Lung (tissue), 12 donors: ENCODE results near the gene MARF1. TPM values are rescaled to one million over a fixed set of nuclear protein-coding genes. Genes with fewer than 3 reads are reported as not detected.

Source experiments
- ATAC-seq: fragments of 200-7000 bp; cut with Tn5 transposase; one replicate; pipeline ENCODE4 v1.9.1; 2020; ENCODE audit warnings: moderate number of reproducible peaks; ENCODE audit not compliant: insufficient read depth, low FRiP score
- DNase-seq, 3 donors: peaks; one replicate each; pipeline ENCODE4 v3.0.0-alpha.2; 2013 to 2017
- H3K27ac ChIP-seq, 2 donors: one replicate each; pipeline ENCODE4 v1.5.1; 2013; ENCODE audit warnings: mild to moderate bottlenecking in 2 of 2, moderate library complexity in 2 of 2, control low read depth in 1 of 2, inconsistent platforms in 1 of 2, low read depth in 1 of 2, low read length in 1 of 2
- H3K27me3 ChIP-seq, 3 donors: one replicate each; pipeline ENCODE4 v1.5.1; 2013; ENCODE audit warnings: low read length in 2 of 3; ENCODE audit not compliant: control insufficient read depth in 3 of 3, insufficient read depth in 3 of 3
- H3K36me3 ChIP-seq, 4 donors: one replicate each; pipeline ENCODE4 v1.5.1; 2013; ENCODE audit warnings: low read length in 4 of 4, mild to moderate bottlenecking in 1 of 4, moderate library complexity in 1 of 4; ENCODE audit not compliant: control insufficient read depth in 4 of 4, insufficient read depth in 4 of 4
- H3K4me1 ChIP-seq, 5 donors: one replicate each; pipeline ENCODE4 v1.5.1; 2013; ENCODE audit warnings: low read length in 5 of 5, mild to moderate bottlenecking in 2 of 5, moderate library complexity in 1 of 5; ENCODE audit not compliant: control insufficient read depth in 5 of 5, insufficient read depth in 5 of 5
- H3K4me3 ChIP-seq: one replicate; pipeline ENCODE4 v1.5.1; 2013; ENCODE audit warnings: mild to moderate bottlenecking, control low read depth, moderate library complexity
- H3K9ac ChIP-seq, 2 donors: one replicate each; pipeline ENCODE4 v1.5.1; 2013; ENCODE audit warnings: low read length in 2 of 2, control low read depth in 1 of 2; ENCODE audit not compliant: insufficient read depth in 1 of 2
- H3K9me3 ChIP-seq, 4 donors: one replicate each; pipeline ENCODE4 v1.5.1; 2013; ENCODE audit warnings: low read length in 3 of 4, mild to moderate bottlenecking in 1 of 4, moderate library complexity in 1 of 4; ENCODE audit not compliant: control insufficient read depth in 4 of 4, insufficient read depth in 3 of 4
- CTCF ChIP-seq: IDR thresholded peaks from 2 replicates; pipeline ENCODE4 v1.5.1; 2012; ENCODE audit warnings: mild to moderate bottlenecking; ENCODE audit errors: control extremely low read depth, extremely low read depth
- WGBS, 2 donors: extraction: QIAGEN DNeasy Blood & Tissue Kit; methylation state at CpG; one replicate each; pipeline ENCODE4 v1.1.7; 2013; 5-methylcytosine and 5-hydroxymethylcytosine counted together
- polyA plus RNA-seq, 2 donors: library from polyadenylated mRNA; stranded (reverse); fragments of 200-250 nt; gene quantifications; one replicate each; pipeline ENCODE4 v1.2.1, GENCODE V29; 2013
- total RNA-seq, 2 donors: library from RNA; depleted of rRNA in 1 of 2; stranded (reverse); fragments of >200 nt in 1 of 2; gene quantifications; one replicate each; pipeline ENCODE4 v1.2.1, GENCODE V29; 2014 to 2021
- donor health status: control.
- donor health status: control.
- donor health status: Bipolar disorder and iron deficiency.
- donor health status: healthy.
- donor health status: DM: yes; HTN: yes; CAD: no.

Gene MARF1
- total and polyA plus RNA-seq, 4 donors, result 18.0 to 72.1 (median 41.9) TPM

GRCh38 chr16:15581127-15581815 lies 61.7 kb downstream of the MARF1 start:
- peak overlapping the region in 1 of 2 donors; percentile 64 for H3K27ac ChIP-seq
- no peak overlapping the region for H3K9ac ChIP-seq
- H3K9me3 ChIP-seq, result peaks cover 0 to 2% (median 0%) of the 10 kb centered on the region in 4 donors
- no peak for TF ChIP-seq CTCF
- H3K4me3 ChIP-seq, result no peak overlapping the region
- H3K36me3 ChIP-seq, result peaks cover 0 to 21% (median 10%) of the 10 kb centered on the region in 4 donors
- no peaks in the 10 kb centered on the region for H3K27me3 ChIP-seq
- WGBS, 2 donors, result 79 to 82% methylated on average over 10 of the region's 10 CpGs
- DNase-seq (peak in 1 of 3 donors; percentile 11), ATAC-seq (no peak)
- H3K4me1 ChIP-seq, result peaks cover 0 to 1% (median 0%) of the 10 kb centered on the region in 5 donors

- TF ChIP-seq CTCF, result no peak
- H3K36me3 ChIP-seq, result peaks cover 0 to 13% (median 5%) of the 10 kb centered on the region in 4 donors
- ATAC-seq, result no peak
- H3K4me3 ChIP-seq, result no peak overlapping the region
- no peak overlapping the region for H3K27ac ChIP-seq
- H3K4me1 ChIP-seq, result peaks cover 0 to 3% (median 0%) of the 10 kb centered on the region in 5 donors
- no peaks in the 10 kb centered on the region for H3K27me3 ChIP-seq
- no peak overlapping the region for H3K9ac ChIP-seq
- H3K9me3 ChIP-seq, result peaks cover 0 to 2% (median 0%) of the 10 kb centered on the region in 4 donors
- WGBS, 2 donors, result 92 to 99% methylated on average over 4 of the region's 4 CpGs
- no peak for DNase-seq
Observed at GRCh38 chr16:15578824-15579223, 64.1 kb downstream of the MARF1 start.

- peaks cover 0 to 2% (median 0%) of the 10 kb centered on the region in 4 donors for H3K9me3 ChIP-seq
- no peak for TF ChIP-seq CTCF
- H3K4me3 ChIP-seq, result no peak overlapping the region
- peaks cover 0 to 12% (median 3%) of the 10 kb centered on the region in 5 donors for H3K4me1 ChIP-seq
- no peaks in the 10 kb centered on the region for H3K27me3 ChIP-seq
- WGBS, 2 donors, result 94% methylated on average over 20 of the region's 20 CpGs
- peaks cover 0 to 10% (median 2%) of the 10 kb centered on the region in 4 donors for H3K36me3 ChIP-seq
- no peak overlapping the region for H3K27ac ChIP-seq
- ATAC-seq (no peak), DNase-seq (no peak)
- no peak overlapping the region for H3K9ac ChIP-seq
Observed at GRCh38 chr16:15576960-15577958, 65.7 kb downstream of the MARF1 start.
